ENCODE data around the gene TMSB4X.

The TMSB4X gene

GRCh38 chrX:12947545-12948235 is 27.2 kb upstream of the TMSB4X start:
- Histone ChIP-seq H3K4me2 (ENCODE audit: low read length) (peak overlapping the region; percentile 95), H3K79me2 (ENCODE audit: insufficient read depth, low read length) (no peaks in the 10 kb centered on the region), H3K27ac (ENCODE audit: low read depth, low read length, poor library complexity, severe bottlenecking) (peak overlapping the region; percentile 100), H2AFZ (ENCODE audit: low read length) (no peak overlapping the region), H3K36me3 (ENCODE audit: insufficient read depth, low read length) (no peaks in the 10 kb centered on the region), H3K9me2 (ENCODE audit: low read depth, low read length) (no peaks in the 10 kb centered on the region), H3K9me3 (ENCODE audit: low read length) (no peaks in the 10 kb centered on the region), H3F3A (ENCODE audit: insufficient read depth, low read length) (0 out of 2 replicates have a peak, but pooled peaks cover 5% of the 10 kb centered on the region), H3K9ac (ENCODE audit: low read length) (peak overlapping the region; percentile 84), H3K4me3 (ENCODE audit: low read depth, low read length, poor library complexity, severe bottlenecking) (peak overlapping the region; percentile 42), H4K20me1 (ENCODE audit: insufficient read depth, low read length) (no peaks in the 10 kb centered on the region), H3K4me1 (ENCODE audit: insufficient read depth, low read length, severe bottlenecking) (peaks cover 64% of the 10 kb centered on the region), H3K27me3 (ENCODE audit: insufficient read depth, low read length) (no peaks in the 10 kb centered on the region)
- TF ChIP-seq EZH2 (IDR thresholded peaks at IDR 0.05; ENCODE audit: borderline replicate concordance, low read length) (no peak), CTCF (IDR thresholded peaks at IDR 0.05; ENCODE audit: low read length) (no peak)

GRCh38 chrX:12948495-12948894 is 26.4 kb upstream of the TMSB4X start:
- peak overlapping the region; percentile 100 for H3K27ac ChIP-seq (ENCODE audit: low read depth, low read length, poor library complexity, severe bottlenecking)
- TF ChIP-seq CTCF (IDR thresholded peaks at IDR 0.05; ENCODE audit: low read length) (no peak), EZH2 (IDR thresholded peaks at IDR 0.05; ENCODE audit: borderline replicate concordance, low read length) (no peak)
- no peaks in the 10 kb centered on the region for H3K79me2 ChIP-seq (ENCODE audit: insufficient read depth, low read length)
- peak overlapping the region; percentile 84 for H3K9ac ChIP-seq (ENCODE audit: low read length)
- no peaks in the 10 kb centered on the region for H4K20me1 ChIP-seq (ENCODE audit: insufficient read depth, low read length)
- peak overlapping the region; percentile 95 for H3K4me2 ChIP-seq (ENCODE audit: low read length)
- H2AFZ ChIP-seq (ENCODE audit: low read length) = no peak overlapping the region
- H3K4me3 ChIP-seq (ENCODE audit: low read depth, low read length, poor library complexity, severe bottlenecking) = peak overlapping the region; percentile 49
- H3K27me3 ChIP-seq (ENCODE audit: insufficient read depth, low read length) = no peaks in the 10 kb centered on the region
- no peaks in the 10 kb centered on the region for H3K36me3 ChIP-seq (ENCODE audit: insufficient read depth, low read length)
- no peaks in the 10 kb centered on the region for H3K9me2 ChIP-seq (ENCODE audit: low read depth, low read length)
- H3K9me3 ChIP-seq (ENCODE audit: low read length) = no peaks in the 10 kb centered on the region
- H3F3A ChIP-seq (ENCODE audit: insufficient read depth, low read length) = 0 out of 2 replicates have a peak, but pooled peaks cover 5% of the 10 kb centered on the region
- H3K4me1 ChIP-seq (ENCODE audit: insufficient read depth, low read length, severe bottlenecking) = peaks cover 70% of the 10 kb centered on the region

GRCh38 chrX:12949205-12949926 is 25.5 kb upstream of the TMSB4X start:
- TF ChIP-seq EZH2 (IDR thresholded peaks at IDR 0.05; ENCODE audit: borderline replicate concordance, low read length) (no peak), CTCF (IDR thresholded peaks at IDR 0.05; ENCODE audit: low read length) (no peak)
- Histone ChIP-seq H3K4me2 (ENCODE audit: low read length) (peak overlapping the region; percentile 95), H3K27ac (ENCODE audit: low read depth, low read length, poor library complexity, severe bottlenecking) (peak overlapping the region; percentile 100), H3K4me1 (ENCODE audit: insufficient read depth, low read length, severe bottlenecking) (peaks cover 74% of the 10 kb centered on the region), H3K9me3 (ENCODE audit: low read length) (no peaks in the 10 kb centered on the region), H3F3A (ENCODE audit: insufficient read depth, low read length) (0 out of 2 replicates have a peak, but pooled peaks cover 5% of the 10 kb centered on the region), H4K20me1 (ENCODE audit: insufficient read depth, low read length) (no peaks in the 10 kb centered on the region), H3K4me3 (ENCODE audit: low read depth, low read length, poor library complexity, severe bottlenecking) (peak overlapping the region; percentile 49), H3K9me2 (ENCODE audit: low read depth, low read length) (no peaks in the 10 kb centered on the region), H3K36me3 (ENCODE audit: insufficient read depth, low read length) (no peaks in the 10 kb centered on the region), H3K79me2 (ENCODE audit: insufficient read depth, low read length) (no peaks in the 10 kb centered on the region), H3K27me3 (ENCODE audit: insufficient read depth, low read length) (no peaks in the 10 kb centered on the region), H3K9ac (ENCODE audit: low read length) (peak overlapping the region; percentile 84), H2AFZ (ENCODE audit: low read length) (no peak overlapping the region)
